Smooth muscle cell (in vitro differentiated cells): ENCODE results near the gene WDR59. TPM values are rescaled to one million over a fixed set of nuclear protein-coding genes. Genes with fewer than 3 reads are reported as not detected.
"Not testable (repeated sequence)": the region's sequence is repeated elsewhere in the genome, so short reads cannot be mapped to it uniquely, and the experiment has no call there.

Source experiments
- DNase-seq: peaks from one replicate; lab custom pipeline; 2025; ENCODE audit not compliant: unreplicated experiment; lab: John Stamatoyannopoulos, UW
- H2AFZ ChIP-seq: fragments of 200-600 bp; sonication (generic); 2 replicates; pipeline ENCODE4 v1.6.0; 2016; ENCODE audit warnings: antibody characterized with exemption, low read depth, mild to moderate bottlenecking
- H3F3A ChIP-seq: fragments of 200-600 bp; sonication (generic); 2 replicates; pipeline ENCODE4 v1.6.0; 2017; ENCODE audit warnings: antibody characterized with exemption, low read depth
- H3K27ac ChIP-seq: fragments of 200-600 bp; sonication (generic); 2 replicates; pipeline ENCODE4 v1.5.1; 2016; ENCODE audit warnings: low read depth, mild to moderate bottlenecking
- H3K27me3 ChIP-seq: fragments of 200-600 bp; sonication (generic); 2 replicates; pipeline ENCODE4 v1.6.1; 2016; ENCODE audit warnings: low read depth, mild to moderate bottlenecking
- H3K36me3 ChIP-seq: fragments of 200-600 bp; sonication (generic); 2 replicates; pipeline ENCODE4 v1.5.1; 2016; ENCODE audit warnings: low read depth
- H3K4me1 ChIP-seq: fragments of 200-600 bp; sonication (generic); 2 replicates; pipeline ENCODE4 v1.5.1; 2016; ENCODE audit warnings: low read depth
- H3K4me2 ChIP-seq: fragments of 200-600 bp; sonication (generic); 2 replicates; pipeline ENCODE4 v1.6.0; 2016; ENCODE audit warnings: mild to moderate bottlenecking
- H3K4me3 ChIP-seq: fragments of 200-600 bp; sonication (generic); 2 replicates; pipeline ENCODE4 v1.5.1; 2016; ENCODE audit warnings: mild to moderate bottlenecking
- H3K79me2 ChIP-seq: fragments of 200-600 bp; sonication (generic); 2 replicates; pipeline ENCODE4 v1.6.0; 2016; ENCODE audit warnings: low read depth, mild to moderate bottlenecking
- H3K9ac ChIP-seq: fragments of 200-600 bp; sonication (generic); 2 replicates; pipeline ENCODE4 v1.6.0; 2016; ENCODE audit warnings: low read depth
- H3K9me3 ChIP-seq: fragments of 200-600 bp; sonication (generic); replicated peaks from 2 replicates; pipeline ENCODE4 v1.5.1; 2016; ENCODE audit warnings: low read depth
- H4K20me1 ChIP-seq: fragments of 200-600 bp; sonication (generic); 2 replicates; pipeline ENCODE4 v1.6.0; 2016; ENCODE audit warnings: low read depth
- whole genome bisulfite sequencing: methylation state at CpG from one replicate; pipeline ENCODE4 v1.1.7; 2016; ENCODE audit warnings: low lambda C conversion rate; 5-methylcytosine and 5-hydroxymethylcytosine counted together
- polyA plus RNA-seq: library from polyadenylated mRNA; unstranded; fragments of >200 nt; fragmentation: Nextera tagmentation; extraction: Ambion mirVana; gene quantifications from 2 replicates; pipeline ENCODE4 v1.2.1, GENCODE V29; 2016
- total RNA-seq: library from RNA; depleted of rRNA; stranded (reverse); fragments of >200 nt; gene quantifications from 2 replicates; pipeline ENCODE4 v1.2.3, GENCODE V29; 2014
- TF ChIP-seq, protein P1 (sequence below): fragments of 200-600 bp; sonication (generic); IDR thresholded peaks from 2 replicates; pipeline ENCODE4 v1.5.1; 2017; ENCODE audit warnings: borderline replicate concordance, mild to moderate bottlenecking, antibody characterized with exemption; ENCODE audit not compliant: insufficient read depth, poor library complexity, severe bottlenecking

WDR59 gene
- total and polyA plus RNA-seq, 2 experiments from 2014 or later = 14.3 to 19.2 TPM

DNA sequence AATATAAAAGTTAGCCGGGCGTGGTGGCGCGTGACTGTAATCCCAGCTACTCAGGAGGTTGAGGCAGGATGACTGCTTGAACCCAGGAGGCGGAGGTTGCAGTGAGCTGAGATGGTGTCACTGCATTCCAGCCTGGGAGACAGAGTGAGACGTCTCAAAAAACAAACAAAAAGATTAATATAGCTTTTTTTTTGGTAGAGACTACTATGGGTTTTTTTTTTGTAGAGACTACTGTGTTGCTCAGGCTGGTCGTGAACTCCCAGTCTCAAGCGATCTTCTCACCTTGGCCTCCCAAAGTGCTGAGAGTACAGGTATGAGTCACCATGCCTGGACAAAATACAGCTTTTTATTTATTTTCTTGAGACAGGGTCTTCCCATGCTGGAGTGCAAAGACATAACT lies 34.1 kb upstream of the WDR59 start:
- Histone ChIP-seq H3K27ac (no peak overlapping the region), H2AFZ (no peak overlapping the region), H3K9ac (no peak overlapping the region), H4K20me1 (peaks cover 52% of the 10 kb centered on the region), H3K9me3 (peaks cover 12% of the 10 kb centered on the region), H3K79me2 (peaks cover 87% of the 10 kb centered on the region), H3K27me3 (no peaks in the 10 kb centered on the region), H3K4me1 (no peaks in the 10 kb centered on the region), H3K36me3 (no peaks in the 10 kb centered on the region), H3F3A (no peaks in the 10 kb centered on the region), H3K4me2 (no peak overlapping the region), H3K4me3 (no peak overlapping the region)
- DNase-seq = no peak
- WGBS = 72% methylated on average over 8 of the region's 8 CpGs
- TF ChIP-seq, protein P1, sequence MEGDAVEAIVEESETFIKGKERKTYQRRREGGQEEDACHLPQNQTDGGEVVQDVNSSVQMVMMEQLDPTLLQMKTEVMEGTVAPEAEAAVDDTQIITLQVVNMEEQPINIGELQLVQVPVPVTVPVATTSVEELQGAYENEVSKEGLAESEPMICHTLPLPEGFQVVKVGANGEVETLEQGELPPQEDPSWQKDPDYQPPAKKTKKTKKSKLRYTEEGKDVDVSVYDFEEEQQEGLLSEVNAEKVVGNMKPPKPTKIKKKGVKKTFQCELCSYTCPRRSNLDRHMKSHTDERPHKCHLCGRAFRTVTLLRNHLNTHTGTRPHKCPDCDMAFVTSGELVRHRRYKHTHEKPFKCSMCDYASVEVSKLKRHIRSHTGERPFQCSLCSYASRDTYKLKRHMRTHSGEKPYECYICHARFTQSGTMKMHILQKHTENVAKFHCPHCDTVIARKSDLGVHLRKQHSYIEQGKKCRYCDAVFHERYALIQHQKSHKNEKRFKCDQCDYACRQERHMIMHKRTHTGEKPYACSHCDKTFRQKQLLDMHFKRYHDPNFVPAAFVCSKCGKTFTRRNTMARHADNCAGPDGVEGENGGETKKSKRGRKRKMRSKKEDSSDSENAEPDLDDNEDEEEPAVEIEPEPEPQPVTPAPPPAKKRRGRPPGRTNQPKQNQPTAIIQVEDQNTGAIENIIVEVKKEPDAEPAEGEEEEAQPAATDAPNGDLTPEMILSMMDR = no peak

DNA sequence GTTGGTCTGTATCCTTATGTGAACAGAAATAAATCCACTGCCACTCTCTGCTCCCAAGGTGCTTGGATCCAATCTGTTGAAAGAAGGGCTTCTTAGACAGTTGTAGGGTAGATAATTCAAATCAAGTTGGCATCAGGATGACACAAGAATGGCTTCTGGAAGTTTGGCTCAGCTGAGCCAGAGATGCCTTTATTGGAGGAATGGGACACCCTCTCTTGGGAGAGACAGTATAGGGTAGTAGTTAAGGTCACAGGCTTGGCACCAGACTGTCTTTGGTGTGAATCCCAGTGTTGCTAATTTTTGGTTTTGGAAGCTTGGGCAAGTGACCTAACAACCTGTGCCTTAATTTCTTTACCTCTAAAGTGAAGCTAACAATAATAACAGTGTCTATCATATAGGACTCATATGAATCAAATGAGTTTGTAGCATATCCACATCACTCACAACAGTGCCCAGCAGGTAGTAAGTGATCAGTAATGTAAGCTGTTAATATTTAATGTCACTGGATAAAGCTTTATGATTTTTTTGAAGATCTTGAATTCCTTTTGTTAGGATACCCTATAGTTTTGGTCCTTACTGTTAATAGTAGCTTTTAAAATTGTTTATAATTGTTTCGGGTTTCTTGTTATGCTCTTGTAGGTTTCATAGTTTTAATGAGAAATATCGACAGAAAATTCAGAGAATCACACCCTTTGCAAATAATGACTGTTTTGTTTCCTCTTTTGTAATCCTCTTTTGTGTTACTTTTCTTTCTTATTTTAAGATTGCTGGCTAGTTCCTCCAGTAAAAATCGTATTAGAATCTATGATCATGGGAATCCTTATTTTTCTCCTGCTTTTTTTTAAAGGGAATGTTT lies 33.0 kb upstream of the WDR59 start:
- H3K27ac ChIP-seq = no peak overlapping the region

DNA sequence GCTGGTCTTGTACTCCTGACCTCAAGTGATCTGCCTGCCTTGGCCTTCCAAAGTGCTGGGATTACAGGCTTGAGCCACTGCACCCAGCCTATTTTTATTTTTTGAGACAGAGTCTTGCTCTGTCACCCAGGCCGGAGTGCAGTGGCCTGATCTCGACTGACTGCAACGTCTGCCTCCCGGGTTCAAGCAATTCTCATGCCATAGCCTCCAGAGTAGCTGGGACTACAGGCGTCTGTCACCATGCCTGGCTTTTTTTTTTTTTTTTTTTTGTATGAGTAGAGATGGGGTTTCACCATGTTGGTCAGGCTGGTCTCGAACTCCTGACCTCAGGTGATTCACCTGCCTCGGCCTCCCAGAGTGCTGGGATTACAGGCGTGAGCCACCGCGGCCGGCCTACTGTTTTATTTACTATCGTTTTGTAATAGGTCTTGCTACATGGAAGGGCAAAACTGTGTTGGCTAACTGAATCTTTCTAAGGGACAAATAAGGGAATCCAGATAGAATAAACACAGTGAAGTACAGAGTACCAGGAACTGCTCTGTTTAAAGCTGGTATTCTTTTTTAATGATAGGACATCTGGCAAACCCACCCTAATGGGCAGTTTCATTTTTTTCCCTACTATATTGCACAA lies 31.6 kb upstream of the WDR59 start:
- not testable (repeated sequence) for H3K36me3 ChIP-seq, H3K4me2 ChIP-seq, H2AFZ ChIP-seq, H3K9ac ChIP-seq, H3K27me3 ChIP-seq, H3K4me3 ChIP-seq, H3K27ac ChIP-seq, DNase-seq, H3K9me3 ChIP-seq
- peaks cover 11% of the 10 kb centered on the region for H3K4me1 ChIP-seq
- peaks cover 89% of the 10 kb centered on the region for H3K79me2 ChIP-seq
- H3F3A ChIP-seq = peaks cover 13% of the 10 kb centered on the region
- WGBS = 92% methylated on average over 12 of the region's 12 CpGs
- peaks cover 66% of the 10 kb centered on the region for H4K20me1 ChIP-seq

More for the DNA sequence above, 33.0 kb upstream of the WDR59 start:
- peaks cover 90% of the 10 kb centered on the region for H3K79me2 ChIP-seq
- H3K4me3 ChIP-seq = no peak overlapping the region
- TF ChIP-seq, protein P1 = no peak
- H3F3A ChIP-seq = peaks cover 2% of the 10 kb centered on the region
- no peak overlapping the region for H3K4me2 ChIP-seq
- no peak overlapping the region for H2AFZ ChIP-seq
- no peaks in the 10 kb centered on the region for H3K4me1 ChIP-seq
- H4K20me1 ChIP-seq = peaks cover 58% of the 10 kb centered on the region
- peaks cover 12% of the 10 kb centered on the region for H3K9me3 ChIP-seq
- DNase-seq = no peak
- H3K27me3 ChIP-seq = no peaks in the 10 kb centered on the region
- WGBS = 92% methylated on average over 3 of the region's 3 CpGs
- H3K9ac ChIP-seq = no peak overlapping the region
- H3K36me3 ChIP-seq = no peaks in the 10 kb centered on the region

DNA sequence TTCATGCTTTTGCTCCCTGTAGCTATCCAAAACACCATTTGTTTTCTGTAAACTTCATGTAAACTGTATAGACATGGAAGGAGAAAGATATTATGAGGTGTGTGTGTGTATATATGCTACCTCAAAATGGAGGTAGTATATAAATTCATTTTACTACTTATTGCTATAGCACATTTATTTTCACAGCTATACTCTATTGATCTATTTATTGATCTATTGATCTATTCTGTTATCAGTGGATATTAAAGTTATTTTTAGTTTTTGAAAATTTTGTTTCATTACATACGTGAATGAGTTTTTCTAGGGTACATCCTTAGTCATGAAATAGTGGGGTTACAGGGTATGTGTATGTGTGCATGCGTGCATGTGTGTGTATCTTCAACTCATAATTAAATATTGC lies 29.4 kb upstream of the WDR59 start:
- no peaks in the 10 kb centered on the region for H3K27me3 ChIP-seq
- H3K9me3 ChIP-seq = no peaks in the 10 kb centered on the region
- H3K4me3 ChIP-seq = no peak overlapping the region
- no peak overlapping the region for H2AFZ ChIP-seq
- TF ChIP-seq, protein P1 = no peak
- H4K20me1 ChIP-seq = peaks cover 83% of the 10 kb centered on the region
- no peak overlapping the region for H3K9ac ChIP-seq
- H3F3A ChIP-seq = peaks cover 22% of the 10 kb centered on the region
- H3K4me1 ChIP-seq = peaks cover 11% of the 10 kb centered on the region
- no peaks in the 10 kb centered on the region for H3K36me3 ChIP-seq
- 98% methylated on average over 2 of the region's 2 CpGs for WGBS
- no peak overlapping the region for H3K27ac ChIP-seq
- no peak for DNase-seq
- H3K4me2 ChIP-seq = no peak overlapping the region
- H3K79me2 ChIP-seq = peaks cover 79% of the 10 kb centered on the region

DNA sequence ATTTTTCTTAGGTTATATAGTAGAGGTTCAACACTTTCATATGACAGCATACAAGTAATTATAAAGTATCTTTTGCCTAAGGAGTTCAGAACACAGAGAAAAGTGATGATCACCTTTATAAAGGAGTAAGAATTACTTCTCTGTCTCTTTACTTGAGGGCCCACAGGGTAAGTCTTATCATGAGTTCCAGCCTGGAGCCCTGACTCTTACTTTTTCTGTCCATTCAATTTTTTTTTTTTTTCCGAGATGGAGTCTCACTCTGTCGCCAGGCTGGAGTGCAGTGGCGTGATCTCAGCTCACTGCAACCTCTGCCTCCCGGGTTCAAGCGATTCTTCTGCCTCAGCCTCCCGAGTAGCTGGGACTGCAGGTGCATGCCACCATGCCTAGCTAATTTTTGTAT lies 28.2 kb upstream of the WDR59 start:
- not testable (repeated sequence) for DNase-seq, H3K27me3 ChIP-seq, H3K9me3 ChIP-seq, H3K4me3 ChIP-seq, H3K4me2 ChIP-seq, H2AFZ ChIP-seq, H3K9ac ChIP-seq, H3K36me3 ChIP-seq
- Histone ChIP-seq H3K4me1 (peaks cover 11% of the 10 kb centered on the region), H4K20me1 (peaks cover 86% of the 10 kb centered on the region), H3K79me2 (peaks cover 79% of the 10 kb centered on the region), H3F3A (peaks cover 22% of the 10 kb centered on the region), H3K27ac (peak overlapping the region; percentile 81)
- 95% methylated on average over 6 of the region's 6 CpGs for WGBS
